PC-3 (cell line): ENCODE results near the gene P2RX3.

Experiments
- CTCF ChIP-seq: fragments of 300-600 bp; sonication (generic); conservative IDR thresholded peaks from 2 replicates; pipeline ENCODE4 v1.5.1; 2017; ENCODE audit warnings: antibody characterized with exemption, low read depth, mild to moderate bottlenecking, low read length
- EZH2 ChIP-seq: fragments of 300-600 bp; sonication (generic); IDR thresholded peaks from one replicate; pipeline ENCODE4 v1.6.1; 2017; ENCODE audit warnings: antibody characterized with exemption, mild to moderate bottlenecking, low read length; ENCODE audit not compliant: unreplicated experiment
- EZH2phosphoT487 ChIP-seq: fragments of 300-600 bp; sonication (generic); IDR thresholded peaks from 2 replicates; pipeline ENCODE4 v1.6.1; 2018; ENCODE audit warnings: mild to moderate bottlenecking, antibody characterized with exemption, low read length, borderline replicate concordance

GRCh38 chr11:57394203-57394965, 56.2 kb downstream of the P2RX3 start:
- no peak for TF ChIP-seq CTCF
- no peak for TF ChIP-seq EZH2
- TF ChIP-seq EZH2phosphoT487, result no peak
